HG03521 (cell line): ENCODE measurements around the gene CHRNB4.
"Not testable (repeated sequence)": the region's sequence is repeated elsewhere in the genome, so short reads cannot be mapped to it uniquely, and the experiment has no call there.

Experiments used
- ATAC-seq: cut with Tn5 transposase; IDR thresholded peaks from one replicate; pipeline ENCODE4 v1.9.1; 2021; ENCODE audit warnings: mild to moderate bottlenecking, moderate library complexity; ENCODE audit not compliant: unreplicated experiment

The CHRNB4 gene

GRCh38 chr15:78641102-78641748 lies at the start of gene CHRNB4:
Gene CHRNB4, minus strand, starts transcription at chr15:78641210. Its CDS starts 77 bp downstream, at chr15:78641133.
- no peak for ATAC-seq

- no peak for ATAC-seq
Observed at GRCh38 chr15:78689626-78690025, 48.6 kb upstream of the CHRNB4 start.

- ATAC-seq: no peak
Observed at GRCh38 chr15:78685925-78686324, 44.9 kb upstream of the CHRNB4 start.

- ATAC-seq: no peak
Observed at GRCh38 chr15:78685159-78685921, 44.3 kb upstream of the CHRNB4 start.

- no peak for ATAC-seq
Observed at GRCh38 chr15:78684657-78685056, 43.6 kb upstream of the CHRNB4 start.

- ATAC-seq: not testable (repeated sequence)
Observed at GRCh38 chr15:78683599-78683998, 42.6 kb upstream of the CHRNB4 start.

DNA sequence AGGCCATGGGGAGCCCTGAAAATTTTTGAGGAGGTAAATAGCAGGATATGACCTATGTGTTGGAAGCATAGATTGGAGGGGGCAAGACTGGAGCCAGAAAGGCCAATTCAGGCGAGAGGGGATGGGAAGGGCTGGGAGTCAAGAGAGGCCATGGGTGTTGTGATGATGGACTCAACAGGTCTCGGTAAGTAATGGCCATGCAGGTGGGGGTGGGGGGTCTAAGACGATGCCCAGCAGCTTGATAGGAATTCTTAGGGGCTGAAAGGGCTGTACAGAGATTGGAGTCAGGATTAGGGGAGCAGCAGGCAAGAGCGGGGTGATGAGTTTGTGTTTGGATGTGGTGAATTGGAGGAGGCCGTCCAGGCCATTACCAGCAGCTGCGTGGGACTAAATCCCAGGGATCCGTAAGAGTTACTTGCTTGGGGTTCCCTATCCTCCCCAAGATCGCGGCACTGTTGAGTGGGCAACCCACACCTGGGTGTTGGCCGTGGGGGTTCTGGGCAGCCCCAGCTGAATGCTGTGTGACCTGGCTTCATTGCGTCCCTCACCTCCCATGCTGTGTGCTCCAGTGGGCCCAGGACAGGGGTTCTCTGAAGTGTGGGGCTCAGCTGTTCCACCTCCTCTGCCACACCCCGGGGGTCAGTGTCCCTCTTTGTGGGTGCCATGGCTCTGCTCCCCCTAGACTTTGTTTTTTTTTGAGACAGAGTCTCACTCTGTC lies 41.8 kb upstream of the CHRNB4 start:
- no peak for ATAC-seq

DNA sequence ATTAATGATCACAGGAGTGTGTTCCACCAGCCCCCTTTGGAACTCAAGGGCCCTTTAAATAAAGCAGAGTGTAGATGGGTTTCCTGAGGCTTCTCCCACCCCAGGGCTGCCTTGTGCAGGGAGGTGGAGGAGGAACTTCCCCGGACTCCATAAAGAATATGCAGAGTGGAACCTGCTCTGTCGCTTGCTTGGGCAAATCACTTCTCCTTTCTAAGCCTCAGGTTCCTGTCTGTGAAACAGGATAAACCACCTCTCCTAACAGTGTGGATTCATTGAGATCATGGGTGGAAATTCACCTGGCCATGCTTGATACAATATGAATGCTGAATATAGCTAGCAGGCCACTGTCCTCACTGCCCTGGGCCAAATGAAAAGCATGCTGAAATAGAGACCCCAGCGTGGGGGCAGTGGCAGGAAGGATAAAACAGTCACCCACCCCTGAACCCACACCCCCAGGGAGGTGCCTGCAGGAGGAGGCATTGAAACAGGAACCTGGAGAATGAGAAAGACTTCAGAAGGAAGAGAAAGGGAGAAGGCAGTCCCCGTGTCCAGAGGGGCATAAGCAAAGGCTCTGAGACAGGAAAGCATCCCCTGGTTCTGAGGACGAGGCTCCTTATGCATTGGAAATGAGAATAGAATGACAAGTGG lies 41.1 kb upstream of the CHRNB4 start:
- no peak for ATAC-seq

DNA sequence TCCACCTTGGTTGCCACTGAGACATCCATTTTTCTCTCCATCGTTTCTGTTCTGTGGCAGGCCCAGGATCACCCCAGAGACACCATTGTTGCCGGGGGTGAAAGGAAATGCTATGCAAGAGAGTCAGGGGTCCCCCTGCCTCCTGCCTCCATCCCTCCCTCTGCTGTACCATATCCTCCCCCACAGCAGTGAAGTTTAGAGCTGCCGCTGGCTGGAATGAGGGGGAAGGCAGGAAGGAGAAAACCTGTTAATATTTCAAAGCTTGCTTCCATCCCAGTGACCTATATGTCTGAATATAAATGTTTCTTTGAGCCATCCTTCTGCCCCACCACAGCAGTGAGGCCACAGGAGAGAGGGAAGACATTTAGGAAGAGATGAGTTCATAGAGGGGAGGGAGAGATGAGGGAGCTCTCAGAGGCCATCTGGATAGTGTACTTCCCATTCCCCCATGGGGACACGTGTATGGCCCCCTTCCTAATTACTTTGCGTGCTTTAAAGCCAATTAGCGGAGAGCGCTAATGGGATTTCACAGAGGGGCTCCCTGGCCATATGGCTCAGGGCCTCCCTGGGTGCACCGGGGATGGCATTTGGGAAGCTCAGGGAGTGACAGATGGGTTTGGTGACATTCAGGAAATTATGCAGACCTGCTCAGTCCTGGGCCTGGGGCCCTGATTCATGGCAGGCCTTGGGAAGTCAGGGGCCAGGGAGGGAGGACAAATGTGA lies 40.4 kb upstream of the CHRNB4 start:
- no peak for ATAC-seq

- no peak for ATAC-seq
Observed at GRCh38 chr15:78680431-78681075, 39.5 kb upstream of the CHRNB4 start.

- no peak for ATAC-seq
Observed at GRCh38 chr15:78679089-78679511, 38.1 kb upstream of the CHRNB4 start.

DNA sequence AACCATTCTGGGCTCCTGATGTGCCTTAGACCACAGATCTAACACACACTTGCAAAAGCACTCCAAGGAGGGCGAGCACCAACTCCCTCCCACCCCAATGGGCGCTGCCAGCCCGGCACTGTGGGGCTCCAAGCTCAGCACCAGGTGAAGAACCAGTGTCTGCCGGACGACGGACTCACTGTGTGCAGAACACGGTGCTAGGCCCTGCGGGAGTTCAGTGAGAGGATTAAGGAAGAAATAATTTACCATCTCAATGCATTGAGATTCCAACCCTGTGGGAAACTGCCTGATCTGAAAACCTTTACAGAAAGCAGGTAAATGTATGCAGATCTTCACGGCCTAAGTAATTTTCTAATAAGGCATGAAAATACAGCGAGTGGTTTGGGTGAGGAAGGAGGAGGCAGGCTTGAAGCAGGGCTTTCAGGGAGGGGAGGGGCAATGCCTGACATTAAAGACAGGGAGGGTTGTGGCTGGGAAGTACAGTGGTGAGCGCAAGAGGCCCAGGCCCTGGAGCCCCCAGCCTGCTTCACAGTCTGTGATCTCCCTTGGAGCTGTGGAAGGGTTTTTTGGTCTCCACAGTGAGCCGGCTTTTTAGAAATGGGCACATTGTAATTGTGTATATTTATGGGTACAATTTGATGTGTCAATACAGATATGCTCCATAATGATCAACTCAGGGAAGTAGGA lies 35.6 kb upstream of the CHRNB4 start:
- no peak for ATAC-seq

- ATAC-seq: no peak
Observed at GRCh38 chr15:78675617-78676360, 34.8 kb upstream of the CHRNB4 start.

DNA sequence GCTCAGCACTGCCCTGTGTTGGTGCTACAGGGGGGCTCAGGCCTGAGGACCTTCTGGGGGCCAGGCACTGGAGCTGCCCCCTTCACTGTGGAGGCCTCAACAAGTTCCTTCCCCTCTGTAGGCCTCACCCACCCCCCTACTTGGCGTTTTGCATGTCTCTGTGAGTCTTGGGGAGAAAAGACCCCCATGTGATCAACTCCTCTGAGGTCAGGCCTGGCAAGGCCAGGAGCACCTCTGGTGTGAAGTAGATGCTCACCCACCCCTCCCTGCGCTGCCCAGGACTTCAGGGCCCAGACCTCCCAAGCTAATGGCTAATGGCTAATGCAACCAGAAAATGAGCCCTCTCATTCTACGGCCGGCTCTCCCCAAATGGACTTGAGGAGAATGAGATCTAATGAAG lies 34.2 kb upstream of the CHRNB4 start:
- ATAC-seq: no peak

DNA sequence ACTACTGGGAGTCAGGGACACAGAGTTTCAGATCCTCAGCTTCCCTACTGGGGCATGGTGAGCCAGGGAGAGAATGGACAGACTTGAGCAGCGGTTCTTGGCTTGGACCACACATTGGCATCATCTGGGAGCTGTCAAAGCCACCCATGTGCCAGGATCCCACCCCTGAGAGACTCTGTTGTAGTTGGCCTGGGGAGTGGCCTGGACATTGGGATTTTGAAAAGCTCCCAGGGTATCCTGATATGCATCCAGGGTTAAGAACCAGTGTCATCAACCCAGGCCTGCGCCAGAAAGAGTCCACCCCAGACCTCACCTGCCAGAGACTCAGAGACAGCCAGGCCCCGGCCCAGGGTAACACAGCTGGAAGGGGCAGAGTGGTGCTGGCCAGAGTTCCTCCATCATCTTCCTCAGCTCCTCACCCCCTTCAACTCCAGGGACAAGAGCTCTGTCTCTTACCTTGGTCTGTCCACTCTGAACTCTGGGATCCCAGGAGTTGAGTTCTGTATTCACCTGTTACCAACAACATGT lies 33.0 kb upstream of the CHRNB4 start:
- no peak for ATAC-seq

GRCh38 chr15:78673476-78673875 lies 32.5 kb upstream of the CHRNB4 start:
- no peak for ATAC-seq

DNA sequence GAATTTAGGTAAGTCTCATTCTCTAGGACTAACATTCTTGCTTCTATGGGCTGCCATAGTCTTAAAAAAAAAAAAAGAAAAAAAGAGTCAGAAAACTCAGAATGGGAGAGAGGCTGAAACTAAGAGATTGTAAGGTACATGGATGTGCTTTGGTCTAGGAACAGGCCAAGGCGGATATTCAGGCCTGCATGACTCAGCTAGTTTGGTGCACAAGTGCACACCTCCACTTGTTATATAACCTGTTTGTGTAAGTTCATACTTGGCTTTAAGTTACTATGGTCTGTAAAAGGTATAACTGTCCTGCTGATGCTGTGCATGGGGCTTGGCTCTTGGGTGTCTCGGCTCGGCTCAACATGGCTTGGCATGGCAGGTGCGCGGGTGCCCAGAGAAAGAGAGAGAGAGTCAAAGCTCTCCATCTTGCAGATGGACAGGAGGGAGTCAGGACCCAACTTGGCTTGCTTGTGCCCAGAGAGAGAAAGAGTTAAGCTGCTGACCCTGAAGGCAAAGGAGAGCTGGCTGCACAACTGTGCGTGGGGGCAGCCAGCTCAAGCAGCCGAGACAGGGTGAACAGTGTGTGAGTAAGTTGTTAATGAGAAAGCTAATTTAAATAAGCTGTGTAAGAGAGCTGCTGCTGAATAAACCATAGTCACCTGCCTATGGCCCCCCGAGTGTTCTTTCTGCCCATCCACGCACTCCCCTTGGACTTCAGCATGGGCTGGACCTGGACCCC lies 31.4 kb upstream of the CHRNB4 start:
- ATAC-seq: no peak

DNA sequence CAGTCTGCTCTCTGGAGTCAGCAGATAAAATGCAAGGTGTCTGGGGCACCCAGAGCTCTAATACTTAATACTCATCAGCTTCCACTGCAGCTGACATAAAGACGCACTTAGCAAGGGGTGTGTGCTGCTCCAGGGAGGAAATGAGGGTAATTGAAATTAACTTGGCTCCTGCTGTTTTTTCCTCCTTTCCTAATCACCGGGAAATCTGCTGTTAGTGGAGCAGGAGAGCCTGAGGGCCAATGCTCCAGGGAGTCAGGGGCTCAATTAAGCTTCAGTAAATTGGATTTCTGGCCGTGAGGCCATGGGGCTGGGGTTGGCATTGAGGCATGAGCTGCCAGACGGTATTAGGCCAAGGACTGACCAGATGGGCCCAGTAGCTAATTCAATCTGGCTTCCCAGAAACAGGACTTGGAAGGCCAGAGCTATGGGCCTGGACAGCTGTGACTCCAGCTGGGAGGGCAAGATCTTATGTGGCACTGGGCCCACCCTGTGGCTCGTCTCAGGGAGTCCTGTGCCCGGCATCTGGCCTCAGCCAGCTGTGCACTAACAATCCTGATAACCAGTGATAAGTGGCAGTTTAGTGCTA lies 30.7 kb upstream of the CHRNB4 start:
- no peak for ATAC-seq
